Measurements from ENCODE around the gene ZDHHC14. TPM values are rescaled to one million over a fixed set of nuclear protein-coding genes. Genes with fewer than 3 reads are reported as not detected.

Gene ZDHHC14
- polyA plus RNA-seq, 4 donors, result 20.1 to 27.9 (median 22.5) TPM

GRCh38 chr6:157651731-157652490 is 270.9 kb downstream of the ZDHHC14 start:
- no peak for DNase-seq (ENCODE audit: low read depth in 4 of 4, low spot score in 3 of 4)

DNA sequence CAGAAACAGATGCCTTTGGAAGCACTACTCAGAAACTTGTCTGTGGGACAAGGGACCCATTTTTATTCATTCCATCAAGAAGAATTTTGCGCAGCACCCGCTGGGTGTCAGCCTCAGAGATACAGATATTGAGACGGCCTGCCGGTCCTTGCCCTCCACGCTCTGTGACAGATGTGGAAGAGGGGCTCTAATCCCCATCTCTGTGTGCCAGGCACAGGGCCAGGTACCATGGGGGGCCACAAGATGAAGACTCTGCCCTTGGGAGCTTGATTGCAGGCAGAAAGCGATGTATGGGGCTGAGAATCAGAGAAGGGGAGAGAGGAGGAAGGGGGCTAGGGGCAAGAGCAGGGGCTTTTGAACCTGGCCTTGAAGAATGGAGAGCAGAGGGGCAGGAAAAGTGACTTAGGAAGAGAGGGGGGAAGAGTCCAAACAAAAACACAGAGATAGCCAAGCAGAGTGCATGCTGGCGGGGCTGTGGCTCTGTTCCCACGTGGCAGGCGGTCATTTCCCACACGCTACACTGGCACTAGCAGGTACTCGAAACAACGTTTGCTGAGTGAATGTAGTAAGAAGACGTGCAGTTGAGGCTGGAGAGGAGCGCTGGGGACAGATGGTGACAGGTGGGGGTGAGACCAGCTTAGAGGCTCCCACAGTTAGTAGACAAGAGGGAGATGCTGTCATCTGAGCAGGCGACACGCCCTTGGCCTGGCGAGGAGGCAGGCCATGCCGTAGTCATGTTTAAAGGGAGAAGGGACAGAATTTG is 271.8 kb downstream of the ZDHHC14 start:
- no peak for DNase-seq (ENCODE audit: low read depth in 4 of 4, low spot score in 3 of 4)

DNA sequence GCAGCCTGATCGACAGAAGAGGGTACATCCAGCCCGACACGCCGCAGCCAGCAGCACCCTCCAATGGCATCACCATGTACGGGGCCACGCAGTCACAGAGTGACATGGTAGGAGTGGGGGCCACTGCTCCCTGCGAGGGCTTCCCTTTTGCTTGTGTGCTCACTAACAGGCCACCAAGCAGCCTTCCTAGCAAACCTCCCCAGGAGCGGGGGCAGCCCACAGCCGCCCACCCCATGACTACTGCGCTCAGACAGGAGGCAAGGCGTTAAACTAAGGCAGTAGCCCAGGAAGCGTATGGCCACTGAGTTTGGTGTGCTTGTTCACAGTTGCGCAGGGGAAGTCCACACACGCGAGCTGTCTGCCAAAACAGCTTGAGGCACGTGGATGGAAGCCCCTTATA is 272.5 kb downstream of the ZDHHC14 start:
- no peak for DNase-seq (ENCODE audit: low read depth in 4 of 4, low spot score in 3 of 4)

DNA sequence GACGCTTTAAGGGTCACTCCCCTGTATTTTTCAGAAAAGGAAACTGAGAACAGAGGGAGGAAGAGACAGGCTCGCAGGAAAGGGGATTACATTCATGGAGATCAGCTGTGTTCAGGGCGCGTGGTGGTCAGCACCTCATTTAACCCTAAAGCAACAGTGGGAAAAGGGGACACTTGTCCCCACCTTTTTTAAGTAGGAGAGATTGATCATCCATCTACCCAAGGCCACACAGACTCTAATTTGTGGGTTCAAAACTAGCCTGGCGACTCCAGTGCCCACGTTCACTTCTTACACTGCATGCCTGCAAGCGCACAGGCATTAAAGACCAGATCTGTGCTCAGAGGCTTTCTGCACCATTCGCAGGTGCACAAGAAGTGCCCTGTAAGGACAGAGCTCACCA is 274.1 kb downstream of the ZDHHC14 start:
- no peak for DNase-seq (ENCODE audit: low read depth in 4 of 4, low spot score in 3 of 4)

DNA sequence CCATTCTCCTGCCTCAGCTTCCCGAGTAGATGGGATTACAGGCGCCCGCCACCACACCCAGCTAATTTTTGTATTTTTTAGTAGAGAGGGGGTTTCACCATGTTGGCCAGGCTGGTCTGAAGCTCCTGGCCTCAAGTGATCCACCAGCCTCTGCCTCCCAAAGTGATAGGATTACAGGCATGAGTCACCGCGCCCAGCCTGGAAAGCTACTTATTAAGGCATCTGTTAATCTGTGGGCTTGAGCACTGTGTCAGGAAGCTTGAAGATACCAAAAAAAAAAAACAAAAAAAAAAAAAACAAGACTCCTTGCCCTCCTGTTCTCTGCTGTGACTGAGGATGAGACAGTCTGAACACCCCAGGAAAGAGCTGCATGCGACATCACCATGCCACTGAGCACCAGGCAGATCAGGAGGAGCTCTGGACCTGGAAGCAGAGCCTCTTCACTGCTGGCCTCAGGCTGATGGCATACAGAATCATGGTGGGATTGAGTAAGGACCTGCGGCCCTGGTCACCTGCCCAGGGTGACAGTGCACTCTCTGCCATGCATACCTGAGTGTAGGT is 275.5 kb downstream of the ZDHHC14 start:
- DNase-seq (ENCODE audit: low read depth in 4 of 4, low spot score in 3 of 4), result no peak

GRCh38 chr6:157657754-157658153 is 276.8 kb downstream of the ZDHHC14 start:
- DNase-seq (ENCODE audit: low read depth in 4 of 4, low spot score in 3 of 4), result no peak

DNA sequence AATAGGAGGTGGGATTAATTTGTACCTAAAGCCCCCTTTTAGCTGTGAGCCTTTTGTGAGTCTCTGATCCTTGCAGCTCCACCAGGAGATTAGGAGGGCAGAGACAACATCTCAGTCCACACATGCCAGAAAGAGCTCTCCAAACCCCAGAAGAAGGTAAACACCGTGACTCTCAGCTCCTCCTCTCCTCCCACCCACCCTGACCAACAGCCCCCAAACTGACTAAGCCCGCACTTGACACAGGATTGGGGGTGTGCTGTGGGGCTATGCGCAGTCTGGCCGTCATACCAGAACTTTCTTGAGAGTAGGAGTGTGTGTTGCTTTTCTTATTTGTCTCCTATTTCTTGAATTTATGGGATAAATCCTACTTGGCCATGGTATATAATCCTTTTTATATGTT is 277.3 kb downstream of the ZDHHC14 start:
- DNase-seq (ENCODE audit: low read depth in 4 of 4, low spot score in 3 of 4), result no peak

GRCh38 chr6:157659536-157660271 is 278.7 kb downstream of the ZDHHC14 start:
- no peak for DNase-seq (ENCODE audit: low read depth in 4 of 4, low spot score in 3 of 4)

- DNase-seq (ENCODE audit: low read depth in 4 of 4, low spot score in 3 of 4), result no peak
Measured at GRCh38 chr6:157660414-157660813, 279.4 kb downstream of the ZDHHC14 start.

- DNase-seq (ENCODE audit: low read depth in 4 of 4, low spot score in 3 of 4), result no peak
Measured at GRCh38 chr6:157661652-157662051, 280.7 kb downstream of the ZDHHC14 start.

DNA sequence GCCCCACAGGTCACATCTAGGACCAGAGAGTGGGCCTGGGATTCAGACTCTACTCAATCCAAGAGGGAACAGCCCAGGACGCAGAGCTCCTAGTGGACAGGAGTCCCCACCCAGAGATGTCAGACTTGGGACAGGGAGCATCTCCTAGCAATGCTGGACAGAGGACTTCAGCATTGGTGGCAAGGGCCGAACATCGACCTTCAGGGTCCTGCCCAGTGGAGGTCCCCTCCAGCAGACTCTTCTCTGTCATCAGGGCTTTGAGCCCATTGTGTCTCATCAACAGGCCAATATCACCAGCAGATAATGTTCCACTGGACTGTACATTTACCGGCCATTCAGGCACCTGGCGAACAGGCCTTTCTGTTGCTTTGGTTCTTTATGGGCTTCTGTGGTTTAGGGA is 282.3 kb downstream of the ZDHHC14 start:
- no peak for DNase-seq (ENCODE audit: low read depth in 4 of 4, low spot score in 3 of 4)

DNA sequence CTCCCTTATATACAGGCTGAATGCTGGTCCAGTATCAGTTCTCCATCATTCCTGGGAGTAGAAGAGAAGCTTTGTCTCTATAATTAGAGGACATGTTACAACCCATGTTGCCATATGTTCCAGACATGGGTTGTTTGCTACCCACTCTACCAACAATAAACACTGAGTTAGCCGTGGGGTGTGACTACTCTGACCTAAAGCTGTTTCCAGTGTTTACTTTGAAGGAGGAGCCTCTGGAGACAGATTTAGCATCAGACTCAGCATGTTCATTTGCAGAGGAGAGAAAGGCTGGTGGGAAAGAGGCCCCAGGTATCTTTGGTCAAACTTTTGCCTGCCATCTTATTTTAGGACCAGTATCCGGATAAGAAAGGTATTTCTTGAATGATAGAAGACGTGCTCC is 284.2 kb downstream of the ZDHHC14 start:
- DNase-seq (ENCODE audit: low read depth in 4 of 4, low spot score in 3 of 4), result no peak

DNA sequence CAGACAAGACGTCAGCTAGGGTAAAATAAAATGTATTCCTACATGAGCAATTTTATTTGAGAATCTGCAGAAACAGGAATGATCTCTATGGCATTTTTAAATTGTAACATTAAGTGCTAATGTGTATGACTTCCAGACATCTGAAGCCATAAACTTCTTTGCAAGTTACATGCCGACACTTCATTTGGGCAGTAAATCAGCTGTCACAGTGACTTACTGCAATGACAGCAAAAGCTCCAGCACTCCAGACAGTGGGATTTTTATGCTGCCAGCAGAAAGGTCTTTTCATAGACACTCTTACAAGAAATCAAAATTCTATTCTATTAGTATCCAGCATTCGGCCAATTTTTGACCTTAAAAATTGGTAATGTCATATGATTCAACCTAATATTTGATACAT is 285.7 kb downstream of the ZDHHC14 start:
- no peak for DNase-seq (ENCODE audit: low read depth in 4 of 4, low spot score in 3 of 4)

DNA sequence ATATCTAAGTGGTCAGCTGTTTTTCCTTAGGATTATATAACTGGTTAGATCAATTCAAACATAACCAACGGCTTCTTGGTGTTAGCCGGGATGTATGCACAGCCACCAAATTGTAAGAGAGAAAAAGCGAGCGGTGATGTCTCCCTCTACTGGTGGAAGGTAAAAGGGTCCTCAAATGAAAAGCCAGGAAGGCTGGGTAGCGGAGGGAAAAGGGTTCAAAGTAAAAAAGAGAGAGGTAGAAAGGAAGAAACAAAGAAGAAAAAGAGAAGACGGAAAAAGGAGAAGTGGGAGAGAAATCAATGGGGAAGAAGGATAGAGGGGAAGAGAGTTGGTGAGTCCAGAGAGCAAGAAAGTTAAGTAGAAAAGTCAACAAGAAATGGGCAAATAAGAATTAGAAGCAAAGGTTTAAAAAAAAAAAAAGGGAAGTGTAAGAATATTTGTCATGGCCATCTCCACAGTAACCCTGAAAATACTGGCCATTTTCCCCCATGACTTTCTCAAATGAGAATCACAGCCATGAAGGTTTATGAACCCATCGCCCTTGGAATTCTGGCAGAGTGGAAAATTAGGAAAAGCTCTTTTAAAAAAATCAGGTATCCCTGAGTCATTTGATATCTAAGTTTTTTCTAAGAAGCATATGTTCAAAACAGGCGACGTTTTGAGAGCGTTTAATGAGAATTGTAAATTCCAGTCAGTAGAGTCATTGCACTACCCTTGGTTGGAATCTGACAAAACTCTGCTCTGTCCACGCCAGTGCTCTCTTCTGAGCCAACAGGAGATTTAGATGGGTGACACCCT is 286.4 kb downstream of the ZDHHC14 start:
- DNase-seq (ENCODE audit: low read depth in 4 of 4, low spot score in 3 of 4), result peak; percentile 66 to 70 (median 69)

DNA sequence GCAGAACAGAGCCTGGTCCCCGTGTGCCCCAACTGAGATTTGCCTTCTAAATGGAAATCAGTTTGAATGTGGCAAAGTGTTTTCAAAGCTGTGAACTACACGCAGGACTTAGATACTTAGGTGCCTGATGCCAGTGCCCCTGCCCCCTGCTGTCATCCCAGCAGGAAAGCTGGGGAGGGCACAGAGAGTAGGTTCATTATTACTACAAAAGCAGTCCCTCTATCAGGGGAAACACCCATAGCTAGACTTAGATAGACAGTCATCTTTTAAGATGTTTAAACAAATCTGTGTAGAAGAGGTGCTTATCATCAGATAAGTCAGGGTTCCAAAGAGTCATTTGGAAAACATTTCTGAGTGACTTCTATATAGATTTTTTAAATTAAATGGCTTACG is 287.0 kb downstream of the ZDHHC14 start:
- DNase-seq (ENCODE audit: low read depth in 4 of 4, low spot score in 3 of 4), result no peak

DNA sequence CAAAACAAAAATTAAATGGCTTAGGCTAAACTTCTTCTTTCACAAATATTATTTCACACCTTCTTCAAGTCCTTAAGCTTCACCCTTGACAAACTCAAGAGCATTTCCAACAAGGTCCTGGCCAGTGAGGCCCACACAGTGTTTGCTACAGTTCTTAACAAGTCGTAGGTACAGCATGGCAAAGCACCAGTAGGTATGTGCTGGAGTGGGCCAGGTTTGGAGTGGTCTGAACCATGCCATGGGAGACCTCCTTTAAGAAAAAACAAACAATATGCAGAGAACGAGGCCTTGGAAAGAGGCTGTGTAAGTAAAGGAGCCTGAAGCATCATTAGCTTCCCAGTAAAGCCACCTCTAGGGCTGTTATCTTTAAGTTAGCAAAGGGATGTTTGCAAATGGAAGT is 287.7 kb downstream of the ZDHHC14 start:
- DNase-seq (ENCODE audit: low read depth in 4 of 4, low spot score in 3 of 4), result no peak

- no peak for DNase-seq (ENCODE audit: low read depth in 4 of 4, low spot score in 3 of 4)
Measured at GRCh38 chr6:157669323-157669722, 288.3 kb downstream of the ZDHHC14 start.

- peak in 2 of 4 donors; percentile 39 to 42 for DNase-seq (ENCODE audit: low read depth in 4 of 4, low spot score in 3 of 4)
Measured at GRCh38 chr6:157669747-157670216, 288.8 kb downstream of the ZDHHC14 start.

DNA sequence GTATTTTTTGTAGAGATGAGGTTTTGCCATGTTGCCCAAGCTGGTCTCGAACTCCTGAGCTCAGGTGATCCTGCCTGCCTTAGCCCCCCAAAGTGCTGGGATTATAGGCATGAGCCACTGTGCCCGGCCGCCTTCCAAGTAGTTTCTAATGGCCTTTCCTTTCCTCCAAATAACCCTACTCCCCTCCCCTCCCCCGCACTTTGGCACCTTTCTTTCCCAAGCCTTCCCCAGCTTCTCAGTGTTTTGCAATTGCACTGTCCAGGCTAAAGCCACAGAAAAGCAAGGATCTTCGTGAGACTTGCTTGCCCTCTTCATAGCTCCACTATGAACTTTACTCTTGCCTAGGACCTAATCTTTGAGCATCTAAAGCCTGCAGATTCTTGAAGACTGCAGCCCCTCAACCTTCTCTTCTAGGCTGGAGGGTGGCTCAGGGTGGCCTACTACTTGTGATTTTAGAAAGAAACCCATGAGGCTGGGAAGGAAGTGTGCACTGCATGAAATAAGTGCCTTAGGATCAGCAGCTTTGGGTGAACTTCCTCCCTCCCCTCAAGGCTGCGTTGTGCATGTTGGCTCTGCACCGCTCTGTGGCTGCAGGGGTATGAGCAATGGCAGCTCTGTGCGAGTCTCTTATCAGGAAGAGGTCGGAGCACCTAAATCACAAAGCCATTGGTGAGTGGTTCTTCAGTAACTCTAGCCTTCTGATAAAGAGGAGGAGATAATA is 289.6 kb downstream of the ZDHHC14 start:
- DNase-seq (ENCODE audit: low read depth in 4 of 4, low spot score in 3 of 4), result no peak
